SHP77 treated with DMSO at 0.1 percent for 48 hours (cell line): ENCODE results near the gene DNAJC10.
A peak's percentile ranks its signal among the peaks of the same experiment; 100 is the strongest.

Experiments used
- DNase-seq: peaks from one replicate; lab custom pipeline; 2025; lab: John Stamatoyannopoulos, UW

The DNAJC10 gene

DNA sequence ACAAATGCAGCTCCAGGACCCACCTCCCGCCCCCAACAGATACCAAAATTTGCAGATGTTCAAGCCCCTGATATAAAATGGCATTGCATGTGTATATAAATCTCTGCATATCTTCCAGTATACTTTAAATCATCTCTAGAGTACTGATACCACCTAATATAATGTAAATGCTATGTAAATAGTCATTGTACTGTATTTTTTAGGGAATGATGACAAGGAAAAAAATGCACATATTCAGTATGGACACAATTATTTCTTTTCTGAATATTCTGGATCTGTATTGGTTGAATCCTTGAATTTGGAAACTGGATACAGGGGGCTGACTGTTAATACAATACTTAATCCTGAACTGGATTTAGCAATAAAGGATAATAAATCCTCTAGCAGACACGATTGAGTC, 82.7 kb downstream of the DNAJC10 start:
- no peak for DNase-seq

DNA sequence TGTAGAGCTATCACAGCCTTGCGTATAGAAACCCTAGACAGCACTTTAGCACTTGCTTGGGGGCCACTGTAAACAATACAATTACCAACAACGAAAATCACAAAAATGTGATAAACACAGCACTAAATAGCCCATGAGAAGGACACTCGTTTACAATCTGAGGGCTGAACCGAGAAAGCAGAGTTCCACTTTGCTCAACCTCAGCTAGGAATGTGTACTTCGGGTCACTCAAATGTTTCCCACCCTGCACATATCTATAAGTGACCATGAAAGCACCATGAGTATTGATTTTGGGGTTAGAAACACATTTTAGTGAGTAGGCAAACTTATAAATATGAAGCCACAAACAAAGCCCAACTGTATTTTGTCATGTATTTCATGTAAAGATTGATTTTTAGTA, 88.1 kb downstream of the DNAJC10 start:
- no peak for DNase-seq

DNA sequence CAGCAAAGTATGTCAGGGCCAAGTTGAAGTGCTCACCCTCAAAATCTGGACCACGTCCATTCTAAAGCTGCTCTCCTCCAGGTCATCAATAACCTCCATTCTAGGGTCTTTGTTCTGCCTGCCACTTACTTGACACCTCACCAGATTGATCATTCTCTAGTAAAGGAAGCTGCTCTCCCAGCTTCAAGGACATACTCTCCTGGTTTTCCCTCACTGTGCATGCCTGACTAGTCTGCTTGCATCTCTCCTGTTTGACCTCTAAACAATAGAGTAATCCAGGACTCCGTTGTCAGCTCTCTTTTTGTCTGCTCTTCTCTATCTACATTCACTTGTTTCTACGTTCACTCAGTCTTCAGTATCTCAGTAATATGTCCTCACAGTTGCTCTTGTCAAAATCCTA, 91.3 kb downstream of the DNAJC10 start:
- DNase-seq, result no peak

DNA sequence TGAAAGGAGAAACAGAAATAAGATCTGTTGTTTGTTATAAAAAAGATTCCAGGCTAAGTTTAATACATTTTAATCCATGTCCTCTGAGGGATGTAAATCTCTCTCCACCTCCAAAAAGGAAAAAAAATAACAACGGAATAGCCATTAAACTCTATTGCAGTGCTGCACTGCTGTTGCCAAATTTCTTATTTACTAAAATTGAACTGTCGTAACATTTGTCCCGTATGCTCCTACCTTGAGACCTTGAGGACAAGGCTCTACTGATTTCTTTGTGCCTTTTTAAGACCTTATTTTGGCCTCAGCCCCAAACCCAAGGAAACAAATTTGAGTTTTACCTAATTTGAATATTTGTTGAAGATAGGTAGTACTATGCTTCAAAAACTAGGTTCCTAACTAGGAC, 94.0 kb downstream of the DNAJC10 start:
- DNase-seq, result no peak

DNA sequence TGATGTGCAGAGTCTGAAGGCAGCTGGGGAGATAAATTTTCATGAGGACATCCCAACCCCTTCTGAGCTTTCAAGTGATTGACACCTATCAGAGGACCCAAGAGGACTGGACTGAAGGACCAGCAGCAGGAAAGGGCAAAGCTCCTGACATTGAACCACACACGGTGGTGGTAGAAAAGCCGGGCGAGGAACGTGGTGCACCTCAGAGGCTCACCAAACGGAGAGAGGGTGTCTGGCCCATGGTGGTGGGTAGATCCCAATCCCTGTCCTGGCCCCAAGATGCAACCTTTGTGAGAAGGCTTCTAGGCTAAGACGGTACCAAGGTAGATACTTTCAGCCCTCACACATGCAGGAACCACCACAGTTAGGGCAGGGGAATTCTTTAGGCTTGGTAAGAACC, 98.3 kb downstream of the DNAJC10 start:
- no peak for DNase-seq

DNA sequence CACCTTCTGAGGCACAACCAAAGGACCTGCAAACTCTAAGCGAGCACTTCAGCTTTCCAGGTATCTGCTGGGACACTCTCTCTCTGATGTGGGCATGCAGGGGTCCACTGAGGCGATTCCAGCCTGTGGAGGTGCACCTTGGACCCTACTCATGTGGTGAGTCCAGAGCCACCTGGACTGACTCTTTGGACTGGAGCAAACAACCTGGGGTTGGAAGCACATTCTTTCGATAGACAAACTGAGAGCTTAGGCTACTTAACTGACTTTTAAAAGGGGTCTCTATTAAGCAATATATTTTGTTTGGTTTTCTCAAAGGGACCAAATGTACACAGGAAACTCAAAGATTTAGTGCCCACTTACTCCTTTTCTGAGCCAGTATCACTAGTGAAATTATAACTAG, 98.7 kb downstream of the DNAJC10 start:
- DNase-seq, result no peak

DNA sequence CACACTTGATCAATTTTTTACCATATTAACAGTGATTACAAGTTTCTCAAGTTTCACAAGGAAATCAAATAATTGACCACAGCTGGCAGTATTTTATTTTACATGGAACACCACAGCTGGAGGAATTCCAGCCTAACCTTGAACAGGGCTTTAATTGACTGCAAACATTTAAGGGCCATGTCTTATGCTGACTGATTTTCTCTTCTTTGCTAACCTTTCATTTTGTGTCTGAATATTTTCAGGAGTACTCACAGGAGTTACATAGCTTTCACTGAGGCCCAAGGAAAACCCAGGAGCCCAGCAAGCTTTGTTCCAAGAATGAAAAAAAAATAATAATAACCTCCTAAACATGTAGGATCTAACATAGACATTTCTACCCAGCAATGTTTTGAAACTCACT, 100.8 kb downstream of the DNAJC10 start:
- no peak for DNase-seq

DNA sequence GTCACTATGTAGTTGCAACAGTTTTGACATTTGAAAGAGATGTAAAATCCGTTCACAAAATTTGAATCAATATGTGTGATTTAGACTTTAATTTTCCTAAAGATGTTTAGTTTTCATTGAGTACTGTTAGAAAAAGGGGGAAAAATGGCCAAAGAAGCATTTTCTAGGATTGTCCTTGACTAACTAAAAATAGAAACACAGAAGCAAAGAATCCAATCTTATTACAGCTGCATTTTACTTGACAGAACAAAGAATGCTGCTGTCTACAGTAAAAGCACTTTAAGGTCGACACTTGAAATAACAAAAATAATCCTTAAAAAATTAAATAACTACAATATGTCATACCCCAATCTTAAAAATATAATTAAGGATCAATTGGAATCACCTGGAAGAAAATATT, 101.5 kb downstream of the DNAJC10 start:
- no peak for DNase-seq

DNA sequence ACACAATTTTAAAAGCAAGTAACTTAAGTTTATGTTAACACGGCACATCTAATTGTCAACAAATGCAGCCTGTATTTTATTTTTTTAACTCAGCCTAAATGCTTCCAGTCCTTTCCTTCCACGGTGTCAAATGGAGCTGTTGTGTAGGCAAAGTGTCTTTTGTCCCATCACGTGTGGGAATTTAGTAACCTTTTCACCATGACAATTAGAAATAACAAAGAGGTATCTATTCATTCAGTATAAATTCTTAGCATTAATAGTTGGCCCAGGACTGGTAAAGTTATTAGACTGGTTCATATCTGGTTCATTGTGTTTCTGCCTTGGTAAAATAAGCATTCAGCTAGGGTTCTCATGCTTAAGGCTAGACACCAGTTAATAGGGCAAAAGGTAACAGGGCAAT, 102.4 kb downstream of the DNAJC10 start:
- no peak for DNase-seq

DNA sequence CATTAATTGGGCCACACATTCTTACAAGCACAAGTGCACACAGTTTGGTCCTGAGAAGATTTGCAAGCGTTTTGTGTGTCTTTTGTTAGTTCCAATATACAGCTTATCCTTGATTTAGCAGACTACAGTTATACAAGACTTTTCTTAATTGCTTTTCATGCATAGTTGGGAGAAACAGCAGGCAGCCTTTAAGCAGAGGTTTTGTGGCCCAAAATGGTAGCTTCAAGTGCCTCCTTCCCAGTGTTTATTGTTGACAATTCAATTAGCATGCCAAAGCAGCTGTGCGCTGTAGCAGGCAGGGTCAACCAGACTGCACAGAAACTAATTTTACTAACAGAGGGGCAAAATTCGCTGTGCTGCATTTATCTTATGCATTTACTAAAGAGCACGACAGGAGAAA, 102.9 kb downstream of the DNAJC10 start:
- DNase-seq, result peak; percentile 13

DNA sequence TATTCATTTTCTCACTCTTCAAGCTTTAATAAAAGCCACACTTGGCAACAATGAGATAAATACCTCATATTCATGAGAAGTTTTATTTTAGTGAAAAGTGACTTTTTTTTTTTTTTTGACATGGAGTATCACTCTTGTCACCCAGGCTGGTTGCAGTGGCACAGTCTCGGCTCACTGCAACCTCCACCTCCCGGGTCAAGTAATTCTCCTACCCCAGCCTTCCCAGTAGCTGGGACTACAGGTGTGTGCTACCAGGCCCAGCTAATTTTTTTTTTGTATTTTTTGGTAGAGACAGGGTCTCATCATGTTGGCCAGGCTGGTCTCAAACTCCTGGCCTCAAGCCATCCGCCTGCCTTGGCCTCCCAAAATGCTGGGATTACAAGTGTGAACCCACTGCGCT, 103.4 kb downstream of the DNAJC10 start:
- no peak for DNase-seq

DNA sequence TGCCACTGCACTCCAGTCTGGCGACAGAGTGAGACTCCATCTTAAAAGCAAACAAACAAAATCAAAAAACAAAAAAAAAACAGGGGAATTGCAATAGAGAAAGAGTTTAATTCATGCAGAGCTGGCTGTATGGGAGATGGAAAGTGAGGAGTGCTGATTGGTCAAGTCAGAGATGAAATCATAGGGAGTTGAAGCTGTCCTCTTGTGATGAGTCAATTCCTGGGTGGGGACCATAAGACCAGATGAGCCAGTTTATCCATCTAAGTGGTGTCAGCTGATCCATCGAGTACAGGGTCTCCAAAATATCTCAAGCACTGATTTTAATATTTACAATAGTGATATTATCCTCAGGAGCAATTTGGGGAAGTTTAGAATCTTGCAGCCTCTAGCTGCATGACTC, 105.1 kb downstream of the DNAJC10 start:
- DNase-seq, result no peak

DNA sequence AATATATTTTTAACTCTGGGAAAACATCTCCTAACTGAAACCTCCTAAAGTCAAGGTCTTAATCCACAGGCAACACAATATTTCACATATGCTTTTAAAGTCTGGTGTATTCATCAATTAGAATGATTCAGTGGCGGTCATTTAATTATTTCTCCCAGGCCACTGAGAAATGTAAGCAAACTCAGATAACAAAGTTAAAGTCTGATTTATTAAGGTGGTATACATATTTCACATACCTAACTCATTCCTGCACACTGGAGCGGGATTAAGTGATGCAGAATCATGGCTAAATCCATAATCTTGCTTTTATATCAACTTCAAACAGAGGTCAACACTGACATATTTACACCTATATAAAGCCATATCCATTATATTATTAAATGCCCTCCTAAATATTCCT, 106.7 kb downstream of the DNAJC10 start:
- no peak for DNase-seq

DNA sequence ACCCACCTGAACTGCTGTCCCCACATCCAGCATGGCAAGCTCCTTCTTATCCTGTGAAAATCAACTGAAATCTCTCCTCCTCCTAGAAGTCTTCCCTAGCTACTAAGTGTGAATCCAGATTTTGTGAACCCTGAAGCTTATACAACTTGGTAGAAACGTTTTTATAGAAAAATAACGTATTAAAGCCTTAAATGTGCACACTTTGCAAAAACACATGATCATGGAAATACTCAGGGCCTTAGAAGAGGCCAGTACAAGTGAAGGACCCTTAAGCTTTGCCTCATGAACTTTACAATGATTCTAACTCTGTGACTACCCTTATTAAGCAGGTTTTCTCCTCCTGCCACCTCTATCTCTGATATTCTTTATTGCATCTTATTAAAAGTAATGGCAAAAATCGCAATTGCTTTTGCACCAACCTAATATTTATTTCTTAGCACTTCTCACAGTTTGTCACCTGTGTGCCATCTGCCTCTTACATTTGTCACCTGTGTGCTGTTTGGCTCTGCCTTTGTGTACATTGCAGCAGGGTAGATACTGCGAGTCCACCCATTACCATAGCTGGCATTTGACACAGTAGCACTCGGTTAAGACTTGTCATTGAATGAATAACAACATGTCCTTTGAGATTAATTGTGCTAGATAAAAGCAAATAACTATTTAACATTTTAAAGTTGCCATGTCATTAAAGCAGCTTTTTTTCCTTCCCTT, 108.2 kb downstream of the DNAJC10 start:
- DNase-seq, result peak; percentile 34

DNA sequence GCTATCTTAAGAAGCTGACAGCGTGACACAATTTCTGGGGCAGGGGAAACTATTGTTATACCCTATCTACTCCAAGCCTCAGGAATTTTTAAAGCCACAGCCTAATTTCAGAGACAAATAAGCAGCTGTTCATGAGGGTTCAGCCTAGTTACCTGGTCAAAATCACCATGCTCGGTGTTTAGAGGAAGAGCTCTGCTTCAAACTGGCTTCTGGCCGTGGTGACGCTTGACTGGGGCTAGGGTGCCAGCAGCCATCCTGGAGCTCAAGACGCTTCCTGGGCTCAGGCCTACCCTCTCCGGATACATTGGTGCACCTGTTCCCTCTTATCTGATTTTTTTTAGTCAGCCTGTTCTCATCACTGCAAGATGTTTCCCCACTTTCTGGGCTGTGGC, 108.7 kb downstream of the DNAJC10 start:
- DNase-seq, result peak; percentile 34

DNA sequence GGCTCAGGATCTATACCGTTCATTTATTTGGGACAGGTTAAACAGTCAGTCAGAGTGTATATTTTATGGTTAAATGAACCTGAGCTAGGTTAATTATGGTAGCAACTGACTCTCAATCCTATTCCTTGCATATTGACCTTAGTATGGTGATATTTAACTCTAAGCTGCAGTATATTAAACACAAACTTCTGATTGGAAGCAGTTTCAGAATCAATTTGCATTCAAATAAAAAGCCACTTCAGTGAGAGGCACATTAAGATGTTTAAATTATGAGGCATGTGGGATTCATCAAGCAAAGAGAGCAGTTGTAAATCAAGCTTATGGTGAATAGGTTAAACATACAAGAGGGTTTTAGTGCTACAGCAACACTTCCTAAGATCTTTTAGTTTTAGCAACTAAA, 110.0 kb downstream of the DNAJC10 start:
- DNase-seq, result no peak

DNA sequence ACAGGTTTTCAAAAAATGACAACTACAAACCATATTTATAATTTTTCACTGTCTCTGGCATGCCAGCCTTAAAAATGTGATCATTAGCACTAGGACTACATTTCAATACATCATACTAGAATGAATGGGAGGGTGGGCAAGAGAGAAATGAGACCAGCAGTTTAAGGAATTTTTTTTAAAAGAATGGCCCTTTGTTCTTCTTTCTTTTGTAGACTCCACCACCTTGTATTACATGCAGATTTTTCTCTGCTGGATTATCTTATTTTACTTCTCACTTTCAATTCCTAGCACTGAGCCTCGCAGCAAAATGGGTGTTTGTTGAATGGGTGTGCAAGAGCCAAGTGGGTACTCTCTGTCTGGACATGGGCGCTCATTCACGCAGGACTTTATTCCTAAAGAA, 110.4 kb downstream of the DNAJC10 start:
- DNase-seq, result no peak

DNA sequence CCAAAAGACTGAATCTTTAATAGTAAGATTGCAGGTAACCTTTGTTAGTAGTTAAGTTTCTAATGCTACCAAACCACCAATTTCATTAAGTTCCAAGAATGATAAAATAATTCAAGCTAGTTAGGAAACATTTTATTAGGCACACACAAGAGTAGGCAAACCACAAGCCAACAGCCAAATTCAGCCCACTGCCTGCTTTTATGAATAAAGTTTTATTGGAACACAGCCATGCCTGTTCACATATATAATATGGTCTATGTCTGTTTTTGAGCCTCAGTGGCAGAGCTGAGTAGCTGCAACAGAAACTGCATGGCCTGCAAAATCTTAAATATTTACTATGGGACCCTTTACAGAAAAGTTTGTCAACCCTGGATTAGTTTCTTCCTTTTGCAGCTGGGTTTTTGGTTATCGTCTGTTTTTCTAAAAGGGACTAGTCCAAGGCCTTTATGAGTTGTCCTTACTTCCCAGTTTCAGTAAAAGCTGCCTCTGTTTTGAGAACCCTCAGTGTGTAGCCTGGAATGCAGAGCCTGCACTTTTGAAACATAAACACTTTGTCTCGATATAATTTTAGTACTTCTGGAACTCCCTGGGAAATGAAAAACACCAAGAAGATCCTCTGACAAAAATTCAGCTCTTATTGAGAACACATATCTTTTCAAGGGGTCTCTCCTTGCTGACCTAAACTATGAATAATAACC, 111.3 kb downstream of the DNAJC10 start:
- no peak for DNase-seq

DNA sequence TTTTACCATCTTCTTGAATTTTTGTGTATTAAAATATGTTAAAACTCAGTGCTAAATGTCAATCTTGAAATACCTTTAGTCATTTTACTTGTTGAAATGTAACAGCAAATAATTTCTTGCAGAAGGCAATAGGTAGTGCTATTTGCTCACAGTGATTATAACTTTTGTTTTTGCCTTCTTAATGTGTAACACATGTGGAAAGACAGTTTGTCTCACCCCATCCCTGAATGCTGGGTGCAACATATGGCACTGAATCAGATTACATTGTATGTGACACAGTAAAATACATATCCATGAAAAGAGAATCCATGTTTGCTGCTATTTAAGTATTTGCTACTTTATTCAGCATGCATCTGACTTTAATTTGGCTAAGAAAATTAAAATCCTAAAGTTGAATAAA, 115.0 kb downstream of the DNAJC10 start:
- no peak for DNase-seq

DNA sequence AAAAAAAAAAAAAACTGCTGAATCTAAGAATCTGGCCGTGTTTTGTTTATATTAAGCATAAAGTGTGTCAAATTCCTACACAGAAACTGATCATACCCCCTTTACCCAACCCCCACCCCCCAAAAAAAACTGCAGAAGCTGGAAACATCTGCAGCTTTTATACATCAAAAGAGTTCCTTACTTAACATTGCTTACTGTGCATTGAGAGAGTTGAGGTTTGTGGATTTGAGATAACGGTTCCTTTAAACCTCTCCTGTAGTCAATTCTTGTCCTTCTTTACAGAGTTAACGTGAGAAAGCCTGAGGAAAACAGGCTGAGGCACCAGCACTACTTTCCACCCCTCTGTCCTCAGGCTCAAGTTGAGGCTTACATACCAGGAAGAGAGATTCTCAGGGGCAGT, 115.9 kb downstream of the DNAJC10 start:
- DNase-seq, result no peak

DNA sequence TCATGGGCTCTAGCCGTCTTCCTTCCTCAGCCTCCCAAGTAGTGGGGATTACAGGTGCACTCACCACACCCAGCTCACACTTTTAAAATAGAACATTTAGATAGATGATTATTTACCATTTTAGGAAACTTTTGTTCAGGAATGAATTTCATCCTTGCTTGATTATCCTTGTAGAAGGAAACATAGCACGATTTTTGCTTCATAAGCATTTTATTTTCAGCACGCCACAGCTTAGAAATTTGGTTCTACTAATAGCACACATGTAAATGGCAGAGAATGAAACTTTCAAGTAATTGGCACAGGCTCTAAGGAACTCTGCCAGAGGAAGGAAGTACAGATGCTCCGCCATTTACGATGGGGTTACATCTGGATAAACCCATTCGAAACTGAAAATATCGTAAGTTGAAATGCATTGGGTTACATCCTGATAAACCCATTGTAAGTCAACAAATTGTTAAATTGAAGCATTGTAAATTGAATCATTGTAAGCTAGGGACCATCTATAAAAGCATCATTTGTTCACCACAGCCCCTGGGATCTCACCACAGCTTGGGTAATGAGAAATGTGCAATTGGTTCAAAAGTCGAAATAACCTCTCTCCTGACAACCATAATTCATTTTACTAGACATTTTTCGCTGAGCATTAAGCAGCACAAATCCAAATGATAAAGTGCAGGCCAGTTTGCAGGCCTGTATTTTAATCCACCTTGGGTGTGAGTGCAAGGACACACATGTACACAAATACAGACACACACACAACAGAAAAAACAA, 117.2 kb downstream of the DNAJC10 start:
- no peak for DNase-seq

DNA sequence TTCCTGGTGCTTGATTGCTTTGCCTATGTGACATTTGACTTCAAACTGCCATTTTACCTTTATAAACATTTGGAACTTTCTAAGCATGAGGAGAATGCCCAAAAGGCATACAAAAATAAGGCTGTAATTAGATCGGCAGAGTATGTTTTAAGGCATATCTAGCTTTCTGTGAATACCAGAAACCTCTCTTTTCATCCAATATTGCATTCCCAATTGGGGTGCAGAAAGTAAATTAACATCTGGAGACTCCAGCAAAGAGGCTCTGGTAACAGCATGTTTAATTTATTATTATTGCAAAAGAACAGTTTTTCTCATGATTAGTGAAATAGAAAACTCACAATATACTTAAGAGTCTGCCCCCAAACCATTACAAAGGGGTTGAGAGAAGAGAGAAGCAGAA, 118.2 kb downstream of the DNAJC10 start:
- no peak for DNase-seq

DNA sequence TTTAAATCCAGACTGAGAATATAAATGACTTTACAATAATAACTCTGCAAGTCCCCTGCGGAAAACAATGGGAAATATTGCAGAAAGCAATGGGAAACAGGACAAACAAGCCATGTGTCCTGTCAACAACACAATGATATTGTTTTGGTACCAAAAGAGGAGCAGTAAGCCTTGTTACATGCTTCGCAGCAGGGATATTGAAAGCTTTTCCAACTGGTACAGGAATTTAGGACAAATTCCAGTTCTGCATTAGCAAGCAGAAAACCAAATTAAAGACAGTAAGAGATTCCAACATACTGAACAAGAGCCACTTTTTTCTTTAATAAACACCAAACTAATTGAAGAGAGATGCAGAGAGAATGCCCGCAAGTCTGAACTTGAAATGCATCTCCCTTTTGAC, 120.4 kb downstream of the DNAJC10 start:
- no peak for DNase-seq
